H7 (cell line): ENCODE measurements around the gene FLT1. TPM values are rescaled to one million over a fixed set of nuclear protein-coding genes. Genes with fewer than 3 reads are reported as not detected.
A peak's percentile ranks its signal among the peaks of the same experiment; 100 is the strongest.

ENCODE experiments used
- DNase-seq: peaks from one replicate; pipeline ENCODE4 v3.0.0; 2012
- H3K27me3 ChIP-seq: 2 replicates; pipeline ENCODE4 v1.6.0; 2011; ENCODE audit warnings: mild to moderate bottlenecking, low read length; ENCODE audit not compliant: control insufficient read depth, insufficient read depth
- H3K36me3 ChIP-seq: replicated peaks from 2 replicates; pipeline ENCODE4 v1.5.1; 2011; ENCODE audit warnings: low read length; ENCODE audit not compliant: control insufficient read depth, insufficient read depth
- H3K4me3 ChIP-seq: 2 replicates; pipeline ENCODE4 v1.5.1; 2011; ENCODE audit warnings: low read depth, mild to moderate bottlenecking, control low read depth, low read length, moderate library complexity; ENCODE audit not compliant: insufficient read depth
- total RNA-seq: library from RNA; depleted of rRNA; stranded (reverse); fragments of >200 nt; shearing (Covaris generic); gene quantifications from 2 replicates; pipeline ENCODE4 v1.2.3, GENCODE V29; 2014

The FLT1 gene
- total RNA-seq, 1 experiment from 2014 or later = 55.3 TPM

- Histone ChIP-seq H3K27me3 (no peaks in the 10 kb centered on the region), H3K36me3 (peaks cover 10% of the 10 kb centered on the region), H3K4me3 (no peak overlapping the region)
- DNase-seq = no peak
These were observed 46.1 kb downstream of the FLT1 start for GRCh38 chr13:28448651-28449358.

GRCh38 chr13:28447989-28448388, 46.9 kb downstream of the FLT1 start:
- Histone ChIP-seq H3K27me3 (no peaks in the 10 kb centered on the region), H3K36me3 (peaks cover 8% of the 10 kb centered on the region), H3K4me3 (no peak overlapping the region)
- no peak for DNase-seq

- no peaks in the 10 kb centered on the region for H3K27me3 ChIP-seq
- H3K4me3 ChIP-seq = no peak overlapping the region
- H3K36me3 ChIP-seq = peaks cover 8% of the 10 kb centered on the region
- DNase-seq = no peak
These were observed 47.7 kb downstream of the FLT1 start for GRCh38 chr13:28447206-28447605.

- Histone ChIP-seq H3K4me3 (no peak overlapping the region), H3K27me3 (no peaks in the 10 kb centered on the region), H3K36me3 (no peaks in the 10 kb centered on the region)
- DNase-seq = no peak
These were observed 52.1 kb downstream of the FLT1 start for GRCh38 chr13:28442839-28443238.

GRCh38 chr13:28441529-28441928, 53.4 kb downstream of the FLT1 start:
- no peak overlapping the region for H3K4me3 ChIP-seq
- peaks cover 4% of the 10 kb centered on the region for H3K36me3 ChIP-seq
- DNase-seq = no peak
- no peaks in the 10 kb centered on the region for H3K27me3 ChIP-seq

- no peak for DNase-seq
These were observed 54.0 kb downstream of the FLT1 start for GRCh38 chr13:28440774-28441504.

GRCh38 chr13:28438598-28439334, 56.2 kb downstream of the FLT1 start:
- peaks cover 5% of the 10 kb centered on the region for H3K36me3 ChIP-seq
- H3K27me3 ChIP-seq = no peaks in the 10 kb centered on the region
- peak; percentile 9 for DNase-seq
- H3K4me3 ChIP-seq = no peak overlapping the region

More at GRCh38 chr13:28440774-28441504, 54.0 kb downstream of the FLT1 start:
- Histone ChIP-seq H3K27me3 (no peaks in the 10 kb centered on the region), H3K4me3 (no peak overlapping the region), H3K36me3 (peaks cover 4% of the 10 kb centered on the region)

- DNase-seq = no peak
- H3K27me3 ChIP-seq = no peaks in the 10 kb centered on the region
- H3K4me3 ChIP-seq = no peak overlapping the region
- peaks cover 5% of the 10 kb centered on the region for H3K36me3 ChIP-seq
These were observed 56.9 kb downstream of the FLT1 start for GRCh38 chr13:28438067-28438466.

- H3K36me3 ChIP-seq = peaks cover 5% of the 10 kb centered on the region
- DNase-seq = no peak
- H3K27me3 ChIP-seq = no peaks in the 10 kb centered on the region
- no peak overlapping the region for H3K4me3 ChIP-seq
These were observed 59.0 kb downstream of the FLT1 start for GRCh38 chr13:28435917-28436316.

GRCh38 chr13:28434926-28435325, 60.0 kb downstream of the FLT1 start:
- Histone ChIP-seq H3K27me3 (no peaks in the 10 kb centered on the region), H3K4me3 (no peak overlapping the region), H3K36me3 (peaks cover 5% of the 10 kb centered on the region)
- no peak for DNase-seq

- Histone ChIP-seq H3K27me3 (no peaks in the 10 kb centered on the region), H3K4me3 (no peak overlapping the region), H3K36me3 (peaks cover 5% of the 10 kb centered on the region)
- DNase-seq = no peak
These were observed 61.9 kb downstream of the FLT1 start for GRCh38 chr13:28432816-28433560.

GRCh38 chr13:28429685-28430290, 65.1 kb downstream of the FLT1 start:
- H3K27me3 ChIP-seq = no peaks in the 10 kb centered on the region
- DNase-seq = peak; percentile 25
- no peak overlapping the region for H3K4me3 ChIP-seq
- peaks cover 13% of the 10 kb centered on the region for H3K36me3 ChIP-seq

GRCh38 chr13:28429096-28429495, 65.8 kb downstream of the FLT1 start:
- no peak for DNase-seq
- H3K27me3 ChIP-seq = no peaks in the 10 kb centered on the region
- H3K36me3 ChIP-seq = peaks cover 13% of the 10 kb centered on the region
- H3K4me3 ChIP-seq = no peak overlapping the region

- H3K36me3 ChIP-seq = peaks cover 12% of the 10 kb centered on the region
- H3K4me3 ChIP-seq = no peak overlapping the region
- H3K27me3 ChIP-seq = no peaks in the 10 kb centered on the region
- no peak for DNase-seq
These were observed 68.5 kb downstream of the FLT1 start for GRCh38 chr13:28426381-28426780.
